ENCODE data around the gene GOLGB1.
A peak's percentile ranks its signal among the peaks of the same experiment; 100 is the strongest.

Gene GOLGB1

GRCh38 chr3:121677141-121677540, 72.4 kb downstream of the GOLGB1 start:
- no peak for DNase-seq

- no peak for DNase-seq
These were observed 78.9 kb downstream of the GOLGB1 start for GRCh38 chr3:121670676-121671075.

GRCh38 chr3:121667333-121667732, 82.2 kb downstream of the GOLGB1 start:
- DNase-seq, result no peak

GRCh38 chr3:121665488-121665887, 84.1 kb downstream of the GOLGB1 start:
- DNase-seq, result no peak

- DNase-seq, result no peak
These were observed 86.2 kb downstream of the GOLGB1 start for GRCh38 chr3:121663171-121663847.

GRCh38 chr3:121662742-121663141, 86.8 kb downstream of the GOLGB1 start:
- no peak for DNase-seq

- DNase-seq, result no peak
These were observed 88.2 kb downstream of the GOLGB1 start for GRCh38 chr3:121661376-121661775.

GRCh38 chr3:121660356-121661171, 89.0 kb downstream of the GOLGB1 start, which contains the start of gene HCLS1:
Gene HCLS1, minus strand, starts transcription at chr3:121660903. Its CDS starts 2,556 bp downstream, at chr3:121658347.
- DNase-seq, result peak; percentile 61

- DNase-seq, result no peak
These were observed 90.0 kb downstream of the GOLGB1 start for GRCh38 chr3:121659586-121659985.

GRCh38 chr3:121658716-121659435, 90.7 kb downstream of the GOLGB1 start:
- DNase-seq, result no peak

- no peak for DNase-seq
These were observed 94.8 kb downstream of the GOLGB1 start for GRCh38 chr3:121654493-121655385.

- DNase-seq, result no peak
These were observed 97.9 kb downstream of the GOLGB1 start for GRCh38 chr3:121651684-121652083.

- no peak for DNase-seq
These were observed 99.9 kb downstream of the GOLGB1 start for GRCh38 chr3:121649645-121650044.

GRCh38 chr3:121648219-121648958, 101.2 kb downstream of the GOLGB1 start:
- no peak for DNase-seq

GRCh38 chr3:121645054-121645453, 104.5 kb downstream of the GOLGB1 start:
- no peak for DNase-seq

GRCh38 chr3:121642601-121643314, 106.8 kb downstream of the GOLGB1 start:
- DNase-seq, result no peak

GRCh38 chr3:121641127-121641526, 108.4 kb downstream of the GOLGB1 start:
- DNase-seq, result no peak

GRCh38 chr3:121637922-121638321, 111.6 kb downstream of the GOLGB1 start:
- no peak for DNase-seq

GRCh38 chr3:121630355-121630754, 119.2 kb downstream of the GOLGB1 start:
- DNase-seq, result no peak

- no peak for DNase-seq
These were observed 119.9 kb downstream of the GOLGB1 start for GRCh38 chr3:121629601-121630000.

GRCh38 chr3:121627622-121628021, 121.9 kb downstream of the GOLGB1 start:
- DNase-seq, result no peak

Measured in activated gamma-delta T cell treated with Interleukin-2 at 50 U/mL for 16 hours (primary cell).